ENCODE data around the gene PEX5L. TPM values are rescaled to one million over a fixed set of nuclear protein-coding genes. Genes with fewer than 3 reads are reported as not detected.
"Not testable (repeated sequence)": the region's sequence is repeated elsewhere in the genome, so short reads cannot be mapped to it uniquely, and the experiment has no call there.

PEX5L gene
- polyA plus RNA-seq, 2 donors = not detected

DNA sequence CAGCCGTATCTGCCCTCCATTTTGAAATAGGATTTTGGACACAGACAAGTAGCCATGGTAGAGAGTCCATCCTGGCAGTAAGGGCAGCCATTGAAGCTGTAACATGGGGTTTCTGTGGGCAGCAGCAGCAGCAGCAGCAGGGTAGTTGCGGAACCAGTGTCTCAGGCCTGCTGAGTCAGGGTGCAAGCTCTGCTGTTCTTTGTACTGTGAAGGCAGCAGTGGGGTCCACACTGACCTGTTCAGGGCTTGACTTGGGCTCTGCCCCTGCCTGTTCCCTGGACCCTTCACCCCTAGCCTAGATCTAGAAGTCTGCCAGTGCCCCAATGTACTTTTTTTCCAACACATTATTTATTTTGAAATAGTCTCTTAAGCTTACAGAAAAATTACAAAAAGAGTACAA lies 9.7 kb downstream of the PEX5L start:
- no peak overlapping the region for H3K27ac ChIP-seq (ENCODE audit: low read depth in 2 of 2, low read length in 1 of 2)
- no peaks in the 10 kb centered on the region for H3K9me3 ChIP-seq (ENCODE audit: control insufficient read depth in 2 of 2, insufficient read depth in 1 of 2, low read depth in 1 of 2, low read length in 1 of 2)
- no peaks in the 10 kb centered on the region for H3K4me1 ChIP-seq (ENCODE audit: control insufficient read depth in 2 of 2, insufficient read depth in 2 of 2, low read length in 1 of 2)
- H3K27me3 ChIP-seq (ENCODE audit: control insufficient read depth in 1 of 2, insufficient read depth in 2 of 2, low read length in 2 of 2) = no peaks in the 10 kb centered on the region
- 90 to 94% methylated on average over 2 of the region's 2 CpGs for WGBS, 2 donors
- H3K36me3 ChIP-seq (ENCODE audit: control insufficient read depth in 2 of 2, insufficient read depth in 2 of 2, low read length in 1 of 2) = no peaks in the 10 kb centered on the region
- no peak overlapping the region for H3K4me3 ChIP-seq (ENCODE audit: low read depth in 1 of 2, low read length in 2 of 2)

DNA sequence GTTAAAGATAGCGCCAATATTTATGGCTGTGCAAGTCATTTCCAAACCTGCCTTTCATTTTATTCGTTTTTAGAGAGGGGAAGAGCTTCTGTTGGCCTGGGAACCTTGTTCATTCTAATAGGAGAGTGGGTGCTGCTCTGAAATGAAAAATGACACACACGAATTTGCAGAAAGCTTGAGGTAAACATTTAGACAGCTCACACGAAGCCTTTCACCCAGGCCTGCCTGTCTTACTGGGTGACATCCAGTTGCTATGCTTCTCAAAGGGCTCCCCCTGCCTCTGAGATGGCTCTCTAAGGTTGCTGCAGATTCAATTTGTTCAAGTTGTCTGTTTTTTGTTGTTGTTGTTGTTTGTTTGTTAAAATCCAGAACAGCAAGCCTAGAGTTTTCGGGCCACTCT lies 18.2 kb downstream of the PEX5L start:
- WGBS, 2 donors = 37 to 43% methylated on average over 5 of the region's 5 CpGs

DNA sequence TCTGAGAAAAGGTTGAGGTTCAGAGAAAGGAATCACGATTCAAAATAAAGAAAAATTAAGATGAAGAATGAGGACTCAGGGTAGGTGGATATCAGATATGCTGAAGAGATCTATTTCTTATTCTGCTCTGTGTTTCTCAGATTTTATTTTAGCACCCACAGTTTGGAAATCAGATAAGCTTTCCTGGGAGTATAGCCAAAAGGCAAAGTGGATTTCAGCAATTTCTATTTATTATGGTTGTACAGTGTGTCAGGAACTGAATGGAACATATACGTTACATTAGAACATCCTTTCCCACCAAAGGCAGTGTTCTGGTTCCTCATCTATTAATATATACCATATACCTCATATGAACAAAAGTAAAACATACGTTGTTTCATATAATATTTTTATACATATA lies 18.9 kb downstream of the PEX5L start:
- Histone ChIP-seq H3K9me3 (ENCODE audit: control insufficient read depth in 2 of 2, insufficient read depth in 1 of 2, low read depth in 1 of 2, low read length in 1 of 2) (no peaks in the 10 kb centered on the region), H3K36me3 (ENCODE audit: control insufficient read depth in 2 of 2, insufficient read depth in 2 of 2, low read length in 1 of 2) (no peaks in the 10 kb centered on the region), H3K4me3 (ENCODE audit: low read depth in 1 of 2, low read length in 2 of 2) (no peak overlapping the region), H3K27me3 (ENCODE audit: control insufficient read depth in 1 of 2, insufficient read depth in 2 of 2, low read length in 2 of 2) (no peaks in the 10 kb centered on the region), H3K4me1 (ENCODE audit: control insufficient read depth in 2 of 2, insufficient read depth in 2 of 2, low read length in 1 of 2) (no peaks in the 10 kb centered on the region), H3K27ac (ENCODE audit: low read depth in 2 of 2, low read length in 1 of 2) (no peak overlapping the region)
- WGBS, 2 donors = 69 to 71% methylated on average over 3 of the region's 3 CpGs

More for the DNA sequence above, 18.2 kb downstream of the PEX5L start:
- Histone ChIP-seq H3K9me3 (ENCODE audit: control insufficient read depth in 2 of 2, insufficient read depth in 1 of 2, low read depth in 1 of 2, low read length in 1 of 2) (no peaks in the 10 kb centered on the region), H3K4me3 (ENCODE audit: low read depth in 1 of 2, low read length in 2 of 2) (no peak overlapping the region), H3K27me3 (ENCODE audit: control insufficient read depth in 1 of 2, insufficient read depth in 2 of 2, low read length in 2 of 2) (no peaks in the 10 kb centered on the region), H3K4me1 (ENCODE audit: control insufficient read depth in 2 of 2, insufficient read depth in 2 of 2, low read length in 1 of 2) (no peaks in the 10 kb centered on the region), H3K27ac (ENCODE audit: low read depth in 2 of 2, low read length in 1 of 2) (no peak overlapping the region), H3K36me3 (ENCODE audit: control insufficient read depth in 2 of 2, insufficient read depth in 2 of 2, low read length in 1 of 2) (no peaks in the 10 kb centered on the region)

DNA sequence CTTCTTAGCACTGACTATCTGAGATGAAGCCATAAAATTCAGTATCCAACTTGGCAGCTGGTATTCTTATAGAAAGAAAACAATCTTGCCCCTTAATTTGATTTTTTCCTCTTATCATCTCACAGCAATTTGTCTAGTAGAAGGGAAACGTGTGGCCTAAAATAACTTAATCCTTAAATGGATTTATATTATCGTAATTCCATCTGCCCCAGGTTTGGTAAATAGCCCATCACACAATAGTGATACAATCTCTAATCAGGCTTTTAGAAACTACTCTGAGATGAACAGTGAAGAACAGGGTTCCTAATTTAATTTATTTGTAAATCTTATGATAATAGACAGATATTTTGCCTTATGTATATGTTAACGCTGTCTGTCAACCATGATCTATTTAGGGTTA lies 24.8 kb downstream of the PEX5L start:
- Histone ChIP-seq H3K4me1 (ENCODE audit: control insufficient read depth in 2 of 2, insufficient read depth in 2 of 2, low read length in 1 of 2) (no peaks in the 10 kb centered on the region), H3K27me3 (ENCODE audit: control insufficient read depth in 1 of 2, insufficient read depth in 2 of 2, low read length in 2 of 2) (no peaks in the 10 kb centered on the region), H3K4me3 (ENCODE audit: low read depth in 1 of 2, low read length in 2 of 2) (no peak overlapping the region), H3K27ac (ENCODE audit: low read depth in 2 of 2, low read length in 1 of 2) (no peak overlapping the region), H3K36me3 (ENCODE audit: control insufficient read depth in 2 of 2, insufficient read depth in 2 of 2, low read length in 1 of 2) (no peaks in the 10 kb centered on the region), H3K9me3 (ENCODE audit: control insufficient read depth in 2 of 2, insufficient read depth in 1 of 2, low read depth in 1 of 2, low read length in 1 of 2) (peaks cover 2 to 3% of the 10 kb centered on the region in 2 donors)
- WGBS, 2 donors = 61 to 62% methylated on average over 3 of the region's 3 CpGs

DNA sequence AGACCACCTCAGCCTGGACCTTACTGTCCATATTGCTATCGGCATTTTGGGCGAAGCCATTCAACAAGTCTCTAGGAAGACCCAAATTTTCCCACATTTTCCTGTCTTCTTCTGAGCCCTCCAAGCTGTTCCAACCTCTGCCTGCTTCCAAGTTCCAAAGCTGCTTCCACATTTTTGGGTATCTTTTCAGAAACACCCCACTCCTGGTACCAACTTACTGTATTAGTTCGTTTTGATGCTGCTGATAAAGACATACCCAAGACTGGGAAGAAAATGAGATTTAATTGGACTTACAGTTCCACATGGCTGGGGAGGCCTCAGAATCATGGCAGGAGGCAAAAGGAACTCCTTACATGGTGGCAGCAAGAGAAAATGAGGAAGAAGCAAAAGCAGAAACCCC lies 28.4 kb downstream of the PEX5L start:
- not testable (repeated sequence) for H3K4me3 ChIP-seq (ENCODE audit: low read depth in 1 of 2, low read length in 2 of 2); H3K9me3 ChIP-seq (ENCODE audit: control insufficient read depth in 2 of 2, insufficient read depth in 1 of 2, low read depth in 1 of 2, low read length in 1 of 2); H3K4me1 ChIP-seq (ENCODE audit: control insufficient read depth in 2 of 2, insufficient read depth in 2 of 2, low read length in 1 of 2); H3K36me3 ChIP-seq (ENCODE audit: control insufficient read depth in 2 of 2, insufficient read depth in 2 of 2, low read length in 1 of 2); H3K27me3 ChIP-seq (ENCODE audit: control insufficient read depth in 1 of 2, insufficient read depth in 2 of 2, low read length in 2 of 2); H3K27ac ChIP-seq (ENCODE audit: low read depth in 2 of 2, low read length in 1 of 2)
- 80 to 86% methylated on average over 3 of the region's 3 CpGs for WGBS, 2 donors

DNA sequence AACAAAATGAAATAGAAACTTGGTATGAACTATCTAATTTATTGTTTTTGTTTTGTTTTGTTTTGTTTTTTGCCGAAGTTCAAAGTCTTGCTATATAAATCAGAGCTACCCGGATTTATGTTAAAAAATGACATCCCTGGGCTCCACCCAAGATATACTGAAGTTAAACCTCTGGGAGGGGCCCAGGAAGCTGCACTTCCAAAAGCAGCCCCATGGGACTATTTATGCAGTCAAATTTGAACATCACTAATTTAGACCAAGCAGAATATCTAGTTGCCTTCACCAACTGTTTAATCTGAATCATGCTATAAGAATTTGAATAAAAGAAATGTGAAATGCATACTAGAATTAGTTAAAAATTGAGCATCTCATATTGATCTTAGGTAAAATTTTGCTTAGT lies 32.2 kb downstream of the PEX5L start:
- WGBS, 2 donors = 87 to 90% methylated on average over 2 of the region's 2 CpGs
- no peak overlapping the region for H3K27ac ChIP-seq (ENCODE audit: low read depth in 2 of 2, low read length in 1 of 2)
- H3K4me3 ChIP-seq (ENCODE audit: low read depth in 1 of 2, low read length in 2 of 2) = no peak overlapping the region
- peaks cover 2 to 3% of the 10 kb centered on the region in 2 donors for H3K9me3 ChIP-seq (ENCODE audit: control insufficient read depth in 2 of 2, insufficient read depth in 1 of 2, low read depth in 1 of 2, low read length in 1 of 2)
- no peaks in the 10 kb centered on the region for H3K27me3 ChIP-seq (ENCODE audit: control insufficient read depth in 1 of 2, insufficient read depth in 2 of 2, low read length in 2 of 2)
- no peaks in the 10 kb centered on the region for H3K4me1 ChIP-seq (ENCODE audit: control insufficient read depth in 2 of 2, insufficient read depth in 2 of 2, low read length in 1 of 2)
- H3K36me3 ChIP-seq (ENCODE audit: control insufficient read depth in 2 of 2, insufficient read depth in 2 of 2, low read length in 1 of 2) = no peaks in the 10 kb centered on the region

DNA sequence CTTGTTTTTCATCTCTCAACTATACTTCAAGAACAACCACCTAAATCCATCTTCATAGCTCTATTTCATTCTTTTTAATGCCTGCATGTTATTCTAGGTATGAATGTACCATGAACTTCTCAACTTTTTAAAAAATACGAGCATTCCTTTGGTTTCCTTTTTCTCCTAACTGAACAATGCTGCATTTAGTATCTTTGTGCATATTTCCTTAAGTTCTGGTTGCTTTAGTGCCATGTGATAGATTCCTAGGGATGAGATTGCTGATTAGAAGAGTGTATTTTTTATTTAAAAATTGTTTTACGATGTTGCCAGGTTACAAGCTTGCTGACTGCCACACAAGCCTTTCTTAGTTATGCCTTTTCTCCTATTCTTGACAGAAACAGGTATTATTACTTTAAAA lies 34.7 kb downstream of the PEX5L start:
- Histone ChIP-seq H3K36me3 (ENCODE audit: control insufficient read depth in 2 of 2, insufficient read depth in 2 of 2, low read length in 1 of 2) (no peaks in the 10 kb centered on the region), H3K9me3 (ENCODE audit: control insufficient read depth in 2 of 2, insufficient read depth in 1 of 2, low read depth in 1 of 2, low read length in 1 of 2) (peaks cover 0 to 3% of the 10 kb centered on the region in 2 donors), H3K4me1 (ENCODE audit: control insufficient read depth in 2 of 2, insufficient read depth in 2 of 2, low read length in 1 of 2) (no peaks in the 10 kb centered on the region), H3K4me3 (ENCODE audit: low read depth in 1 of 2, low read length in 2 of 2) (no peak overlapping the region), H3K27me3 (ENCODE audit: control insufficient read depth in 1 of 2, insufficient read depth in 2 of 2, low read length in 2 of 2) (no peaks in the 10 kb centered on the region), H3K27ac (ENCODE audit: low read depth in 2 of 2, low read length in 1 of 2) (no peak overlapping the region)
- WGBS, 2 donors = 69 to 75% methylated on average over 2 of the region's 2 CpGs

DNA sequence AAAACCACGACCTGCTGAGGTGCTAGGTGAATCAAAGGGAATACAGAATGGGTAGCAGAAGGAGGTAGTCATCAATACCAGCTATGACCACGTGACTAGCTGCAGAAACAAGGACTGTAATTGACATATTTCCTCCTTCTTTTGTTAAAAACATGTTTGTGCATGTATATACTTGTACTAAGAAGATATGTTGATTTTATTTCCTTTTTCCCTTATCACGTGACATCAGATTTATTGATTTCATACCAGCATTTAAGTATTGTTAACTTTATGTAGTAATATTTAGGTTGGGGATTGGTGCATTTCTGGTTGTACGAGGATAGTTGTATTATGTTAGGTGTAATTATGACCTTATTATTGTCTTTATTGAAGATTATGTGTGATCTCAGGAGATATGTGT lies 36.2 kb downstream of the PEX5L start:
- Histone ChIP-seq H3K36me3 (ENCODE audit: control insufficient read depth in 2 of 2, insufficient read depth in 2 of 2, low read length in 1 of 2) (no peaks in the 10 kb centered on the region), H3K27me3 (ENCODE audit: control insufficient read depth in 1 of 2, insufficient read depth in 2 of 2, low read length in 2 of 2) (no peaks in the 10 kb centered on the region)
- WGBS, 2 donors = 62 to 68% methylated on average over 4 of the region's 4 CpGs

DNA sequence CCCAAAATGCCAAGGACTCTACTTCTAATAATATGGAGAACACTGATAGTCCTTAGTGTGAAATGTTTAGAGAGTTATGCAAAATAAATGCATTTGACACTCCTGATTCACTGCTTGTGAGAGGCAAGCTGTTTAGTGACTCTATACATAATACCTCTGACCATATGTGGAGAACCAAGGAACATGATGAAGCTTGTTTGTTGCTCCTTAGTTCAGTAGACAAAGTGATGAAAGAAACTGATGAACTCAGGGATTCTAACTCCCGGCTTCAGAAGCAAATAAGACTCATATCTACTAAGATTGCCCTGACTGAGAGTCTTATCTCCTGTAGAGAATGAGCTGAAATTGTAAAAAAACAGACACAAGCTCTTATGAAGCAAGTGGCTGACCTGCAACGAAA lies 41.3 kb downstream of the PEX5L start:
- no peaks in the 10 kb centered on the region for H3K27me3 ChIP-seq (ENCODE audit: control insufficient read depth in 1 of 2, insufficient read depth in 2 of 2, low read length in 2 of 2)
- H3K27ac ChIP-seq (ENCODE audit: low read depth in 2 of 2, low read length in 1 of 2) = no peak overlapping the region
- WGBS, 2 donors = 63 to 74% methylated on average over 2 of the region's 2 CpGs
- no peak overlapping the region for H3K4me3 ChIP-seq (ENCODE audit: low read depth in 1 of 2, low read length in 2 of 2)
- no peaks in the 10 kb centered on the region for H3K4me1 ChIP-seq (ENCODE audit: control insufficient read depth in 2 of 2, insufficient read depth in 2 of 2, low read length in 1 of 2)
- no peaks in the 10 kb centered on the region for H3K36me3 ChIP-seq (ENCODE audit: control insufficient read depth in 2 of 2, insufficient read depth in 2 of 2, low read length in 1 of 2)
- H3K9me3 ChIP-seq (ENCODE audit: control insufficient read depth in 2 of 2, insufficient read depth in 1 of 2, low read depth in 1 of 2, low read length in 1 of 2) = peaks cover 3 to 4% of the 10 kb centered on the region in 2 donors

More for the DNA sequence above, 36.2 kb downstream of the PEX5L start:
- Histone ChIP-seq H3K27ac (ENCODE audit: low read depth in 2 of 2, low read length in 1 of 2) (no peak overlapping the region), H3K4me3 (ENCODE audit: low read depth in 1 of 2, low read length in 2 of 2) (no peak overlapping the region), H3K4me1 (ENCODE audit: control insufficient read depth in 2 of 2, insufficient read depth in 2 of 2, low read length in 1 of 2) (no peaks in the 10 kb centered on the region), H3K9me3 (ENCODE audit: control insufficient read depth in 2 of 2, insufficient read depth in 1 of 2, low read depth in 1 of 2, low read length in 1 of 2) (peaks cover 0 to 3% of the 10 kb centered on the region in 2 donors)

DNA sequence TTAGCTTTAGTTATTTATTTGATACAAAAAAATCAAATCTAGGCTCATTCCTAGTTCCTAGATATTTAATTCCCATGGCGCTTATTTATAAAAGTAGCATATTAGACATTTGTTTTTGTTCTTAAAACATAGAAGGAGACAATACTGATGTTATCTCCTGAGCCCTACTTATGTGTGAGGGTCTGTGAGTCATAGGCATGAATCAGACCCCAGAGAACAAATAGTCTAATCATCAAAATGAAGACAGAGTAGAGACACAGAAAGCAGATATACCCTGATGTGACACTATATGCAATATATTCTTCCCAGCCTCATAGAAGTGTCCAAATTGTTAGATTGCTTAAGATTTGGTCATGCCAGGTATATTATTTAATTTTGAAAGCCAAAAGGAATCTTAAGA lies 44.9 kb downstream of the PEX5L start:
- Histone ChIP-seq H3K4me3 (ENCODE audit: low read depth in 1 of 2, low read length in 2 of 2) (no peak overlapping the region), H3K27me3 (ENCODE audit: control insufficient read depth in 1 of 2, insufficient read depth in 2 of 2, low read length in 2 of 2) (no peaks in the 10 kb centered on the region), H3K4me1 (ENCODE audit: control insufficient read depth in 2 of 2, insufficient read depth in 2 of 2, low read length in 1 of 2) (no peaks in the 10 kb centered on the region), H3K36me3 (ENCODE audit: control insufficient read depth in 2 of 2, insufficient read depth in 2 of 2, low read length in 1 of 2) (no peaks in the 10 kb centered on the region), H3K27ac (ENCODE audit: low read depth in 2 of 2, low read length in 1 of 2) (no peak overlapping the region), H3K9me3 (ENCODE audit: control insufficient read depth in 2 of 2, insufficient read depth in 1 of 2, low read depth in 1 of 2, low read length in 1 of 2) (peaks cover 0 to 4% of the 10 kb centered on the region in 2 donors)
- 92% methylated on average over 1 of the region's 1 CpG for WGBS, 2 donors

Data from esophagus (tissue), 2 donors.